H1 (cell line): ENCODE results near the gene CRISPLD2. TPM values are rescaled to one million over a fixed set of nuclear protein-coding genes. Genes with fewer than 3 reads are reported as not detected.

Experiments
- CTCF ChIA-PET: fragments of 300-600 bp; sonication (Branson Sonifier 250); formaldehyde crosslinking; loops from one replicate; lab custom pipeline; 2021; ENCODE audit not compliant: partially characterized antibody; lab: Charles Lee
- POLR2A ChIA-PET: fragments of 300-600 bp; sonication (Branson Sonifier 250); formaldehyde crosslinking; loops from one replicate; lab custom pipeline; 2021; ENCODE audit warnings: inconsistent platforms; ENCODE audit not compliant: partially characterized antibody; lab: Charles Lee
- DNase-seq, 2 experiments: peaks; one replicate each; pipeline versions ENCODE4 v3.0.0 to v3.0.0-alpha.2; 2010 to 2022; ENCODE audit warnings: low spot score in 2 of 2, low read depth in 1 of 2, mixed read lengths in 1 of 2
- FAIRE-seq: peaks from 2 replicates; lab custom pipeline; 2011; peaks lifted over from hg19 to GRCh38; lab: Jason Lieb, UNC
- H2AFZ ChIP-seq: 2 replicates; pipeline ENCODE4 v1.8.1; 2012; ENCODE audit warnings: low read length, inconsistent platforms
- H2AK5ac ChIP-seq: 2 replicates; pipeline ENCODE4 v1.6.1; 2013; ENCODE audit warnings: low read depth, low read length
- H2BK120ac ChIP-seq: replicated peaks from 2 replicates; pipeline ENCODE3; 2013; ENCODE audit warnings: low read depth, low read length, inconsistent platforms
- H2BK12ac ChIP-seq: 2 replicates; pipeline ENCODE4 v1.6.1; 2013; ENCODE audit warnings: low read depth, low read length
- H2BK15ac ChIP-seq: 2 replicates; pipeline ENCODE4 v1.6.1; 2013; ENCODE audit warnings: low read length
- H2BK20ac ChIP-seq: 2 replicates; pipeline ENCODE4 v1.6.1; 2013; ENCODE audit warnings: low read length
- H2BK5ac ChIP-seq: 2 replicates; pipeline ENCODE4 v1.6.1; 2013; ENCODE audit warnings: low read depth, low read length
- H3K14ac ChIP-seq: 2 replicates; pipeline ENCODE4 v1.6.1; 2013; ENCODE audit warnings: inconsistent platforms; ENCODE audit not compliant: insufficient read length
- H3K18ac ChIP-seq: 2 replicates; pipeline ENCODE4 v1.6.1; 2013; ENCODE audit warnings: low read length; ENCODE audit errors: extremely low read depth
- H3K23ac ChIP-seq: 2 replicates; pipeline ENCODE4 v1.6.1; 2013; ENCODE audit warnings: inconsistent platforms; ENCODE audit not compliant: insufficient read length
- H3K23me2 ChIP-seq: 2 replicates; pipeline ENCODE4 v1.6.1; 2013; ENCODE audit warnings: low read depth, low read length
- H3K27ac ChIP-seq: 2 replicates; pipeline ENCODE4 v1.6.1; 2011; ENCODE audit warnings: low read depth, low read length, inconsistent platforms
- H3K27me3 ChIP-seq, 4 experiments: replicated peaks in 1 of 4; 1 replicate in 1 of 4; 2 replicates in 3 of 4; pipeline versions ENCODE4 v1.6.1 to v1.8.1; 2011 to 2013; ENCODE audit warnings: low read length in 3 of 4, mild to moderate bottlenecking in 3 of 4, inconsistent platforms in 2 of 4, mixed read lengths in 2 of 4, moderate library complexity in 1 of 4; ENCODE audit not compliant: control insufficient read depth in 3 of 4, insufficient read depth in 3 of 4; ENCODE audit errors: extremely low read depth in 1 of 4
- H3K36me3 ChIP-seq, 4 experiments: 2 replicates each; pipeline versions ENCODE4 v1.6.1 to v1.8.1; 2011 to 2013; ENCODE audit warnings: mild to moderate bottlenecking in 4 of 4, low read length in 3 of 4, moderate library complexity in 2 of 4, control low read depth in 1 of 4, inconsistent platforms in 1 of 4; ENCODE audit not compliant: insufficient read depth in 4 of 4, control insufficient read depth in 2 of 4
- H3K4ac ChIP-seq: replicated peaks from 2 replicates; pipeline ENCODE3; 2013; ENCODE audit warnings: low read length, low read depth, mixed read lengths, inconsistent platforms; ENCODE audit not compliant: insufficient read length
- H3K4me1 ChIP-seq, 4 experiments: replicated peaks in 1 of 4; 1 replicate in 1 of 4; 2 replicates in 3 of 4; pipeline versions ENCODE4 v1.6.1 to v1.8.1; 2011 to 2013; ENCODE audit warnings: low read length in 3 of 4, inconsistent platforms in 2 of 4, mixed read lengths in 1 of 4; ENCODE audit not compliant: insufficient read depth in 4 of 4, control insufficient read depth in 3 of 4
- H3K4me2 ChIP-seq, 2 experiments: 2 replicates each; pipeline versions ENCODE4 v1.6.1 to v1.8.1; 2011 to 2013; ENCODE audit warnings: low read depth in 2 of 2, low read length in 2 of 2, control low read depth in 1 of 2, inconsistent platforms in 1 of 2, mild to moderate bottlenecking in 1 of 2; ENCODE audit not compliant: insufficient read depth in 1 of 2
- H3K4me3 ChIP-seq, 4 experiments: fragments of 200-600, 300-600 bp in 1 of 4; sonication (generic), shearing (Covaris generic), sonication (Bioruptor Twin) in 1 of 4; 2 replicates each; pipeline versions ENCODE4 v1.5.1 to v1.8.1; 2011 to 2016; ENCODE audit warnings: low read length in 4 of 4, low read depth in 3 of 4, control low read depth in 2 of 4, inconsistent platforms in 2 of 4, mild to moderate bottlenecking in 2 of 4, mixed read lengths in 1 of 4, moderate library complexity in 1 of 4; ENCODE audit not compliant: insufficient read depth in 2 of 4; ENCODE audit errors: extremely low read depth in 1 of 4
- H3K56ac ChIP-seq: replicated peaks from 2 replicates; pipeline ENCODE3; 2013; ENCODE audit warnings: low read depth, mild to moderate bottlenecking, mixed read lengths, low read length, inconsistent platforms; ENCODE audit not compliant: insufficient read length
- H3K79me1 ChIP-seq: 2 replicates; pipeline ENCODE4 v1.6.1; 2013; ENCODE audit warnings: low read depth, low read length, control low read depth
- H3K79me2 ChIP-seq, 2 experiments: 2 replicates each; pipeline versions ENCODE4 v1.6.1 to v1.8.1; 2012 to 2013; ENCODE audit warnings: low read length in 2 of 2, mild to moderate bottlenecking in 2 of 2, inconsistent platforms in 1 of 2; ENCODE audit not compliant: insufficient read depth in 2 of 2, control insufficient read depth in 1 of 2
- H3K9ac ChIP-seq, 4 experiments: replicated peaks in 1 of 4; 1 replicate in 1 of 4; 2 replicates in 3 of 4; pipeline versions ENCODE4 v1.6.1 to v1.8.1; 2011 to 2013; ENCODE audit warnings: low read depth in 3 of 4, low read length in 3 of 4, control low read depth in 2 of 4, mild to moderate bottlenecking in 2 of 4, moderate library complexity in 2 of 4, inconsistent platforms in 1 of 4; ENCODE audit errors: extremely low read depth in 1 of 4
- H3K9me3 ChIP-seq, 2 experiments: 2 replicates each; pipeline versions ENCODE4 v1.6.1 to v1.8.1; 2012 to 2013; ENCODE audit warnings: mild to moderate bottlenecking in 2 of 2, moderate library complexity in 2 of 2, control low read depth in 1 of 2, inconsistent platforms in 1 of 2, low read depth in 1 of 2, low read length in 1 of 2, mixed read lengths in 1 of 2; ENCODE audit not compliant: insufficient read depth in 2 of 2
- H4K20me1 ChIP-seq, 2 experiments: replicated peaks in 1 of 2; 2 replicates each; pipeline versions ENCODE3 to v1.8.1; 2011 to 2013; ENCODE audit warnings: inconsistent platforms in 2 of 2, low read length in 2 of 2, mild to moderate bottlenecking in 1 of 2; ENCODE audit not compliant: insufficient read depth in 2 of 2, control insufficient read depth in 1 of 2
- H4K5ac ChIP-seq: 2 replicates; pipeline ENCODE4 v1.6.1; 2013; ENCODE audit warnings: low read length, low read depth, mixed read lengths, inconsistent platforms; ENCODE audit not compliant: insufficient read length
- H4K8ac ChIP-seq: 2 replicates; pipeline ENCODE4 v1.8.0; 2013; ENCODE audit warnings: mild to moderate bottlenecking, moderate library complexity, low read length, inconsistent platforms; ENCODE audit not compliant: insufficient read depth; ENCODE audit errors: extremely low read depth
- H4K91ac ChIP-seq: replicated peaks from 2 replicates; pipeline ENCODE3; 2013; ENCODE audit warnings: low read length, mixed read lengths, inconsistent platforms; ENCODE audit not compliant: insufficient read length
- ASH2L ChIP-seq: fragments of 200-600, 300-600 bp; sonication (generic); IDR thresholded peaks from one replicate; pipeline ENCODE4 v1.7.1; 2017; ENCODE audit warnings: low read length
- CEBPB ChIP-seq: IDR thresholded peaks from 2 replicates; pipeline ENCODE4 v1.6.1; 2012; ENCODE audit warnings: low read depth, low read length
- EP300 ChIP-seq, 2 experiments: IDR thresholded peaks; 1 replicate in 1 of 2; 2 replicates in 1 of 2; pipeline ENCODE4 v1.6.1; 2011 to 2012; ENCODE audit warnings: low read depth in 2 of 2, low read length in 2 of 2, mild to moderate bottlenecking in 2 of 2, borderline replicate concordance in 1 of 2, inconsistent platforms in 1 of 2, moderate library complexity in 1 of 2
- FOSL1 ChIP-seq: IDR thresholded peaks from 2 replicates; pipeline ENCODE4 v1.6.1; 2011; ENCODE audit warnings: mild to moderate bottlenecking, low read depth, low read length, moderate library complexity; ENCODE audit not compliant: insufficient read depth
- JUND ChIP-seq: IDR thresholded peaks from 2 replicates; pipeline ENCODE4 v1.6.1; 2011; ENCODE audit warnings: mild to moderate bottlenecking, improper control_type of control experiment, low read length
- WGBS, 2 experiments: shearing (Covaris generic) in 1 of 2; methylation state at CpG; one replicate each; pipeline versions ENCODE4 v1.1.6 to v1.1.7; 2013 to 2015; ENCODE audit warnings: low lambda C conversion rate in 2 of 2, mixed read lengths in 2 of 2, inconsistent platforms in 1 of 2, low coverage in 1 of 2, missing lambda C conversion rate in 1 of 2; ENCODE audit not compliant: insufficient replicate concordance in 2 of 2, insufficient coverage in 1 of 2, insufficient read length in 1 of 2; ENCODE audit errors: extremely low coverage in 1 of 2, missing lambda C conversion rate in 1 of 2; 5-methylcytosine and 5-hydroxymethylcytosine counted together
- polyA plus RNA-seq, 7 experiments: library from polyadenylated mRNA; depleted of rRNA in 3 of 7; stranded (reverse) in 5 of 7; unstranded in 2 of 7; fragments of >200 nt in 5 of 7; fragments of 200-250 nt in 2 of 7; gene quantifications; 1 replicate in 5 of 7; 2 replicates in 1 of 7; 4 replicates in 1 of 7; pipeline versions ENCODE4 v1.2.1 to v1.2.3, GENCODE V29; 2011 to 2013; ENCODE audit warnings: missing spikeins in 2 of 7, mixed read lengths in 2 of 7
- total RNA-seq: library from RNA; stranded (reverse); fragmentation: NEBNext Ultra II Directional; extraction: Animal tissue kit (Norgen Biotek cat#: 25700); gene quantifications from 2 replicates; pipeline ENCODE4 v1.2.1, GENCODE V29; 2021

Gene CRISPLD2
- total and polyA plus RNA-seq, 2 of the 8 experiments (the other 6 are each of a cell fraction or from before 2014, with no cell fraction given): 2.7 to 5.1 TPM

GRCh38 chr16:84795329-84796053, 24.3 kb upstream of the CRISPLD2 start:
- H2BK15ac ChIP-seq: no peak overlapping the region
- H3K4ac ChIP-seq: no peak overlapping the region
- no peaks in the 10 kb centered on the region for H3K27me3 ChIP-seq
- no peak overlapping the region for H3K27ac ChIP-seq
- H3K79me1 ChIP-seq: no peaks in the 10 kb centered on the region
- no peak for FAIRE-seq
- H3K79me2 ChIP-seq: no peaks in the 10 kb centered on the region
- no peak for DNase-seq
- H3K4me1 ChIP-seq: peaks cover 0 to 2% (median 0%) of the 10 kb centered on the region in 4 experiments; a peak in 2 of 7 replicates
- no peak for TF ChIP-seq EP300 (IDR thresholded peaks at IDR 0.05; ENCODE audit: borderline replicate concordance in 1 of 2, low read depth in 2 of 2, low read length in 2 of 2)
- no peak for TF ChIP-seq ASH2L
- no peak for TF ChIP-seq FOSL1
- no peak for TF ChIP-seq JUND
- peak; percentile 87 for TF ChIP-seq CEBPB
- TF ChIP-seq, all 59 proteins: peak for 1
- Histone ChIP-seq H3K18ac (no peak overlapping the region), H3K9me3 (no peaks in the 10 kb centered on the region), H4K20me1 (no peaks in the 10 kb centered on the region), H3K56ac (no peak overlapping the region), H2AK5ac (no peak overlapping the region), H3K14ac (no peak overlapping the region), H3K4me3 (no peak overlapping the region), H4K91ac (no peak overlapping the region), H2AFZ (0 out of 2 replicates have a peak overlapping the region, but pooled peaks have one; percentile 26), H3K9ac (no peak overlapping the region; a peak in 2 of 7 replicates), H2BK12ac (no peak overlapping the region), H2BK120ac (no peak overlapping the region), H3K36me3 (no peaks in the 10 kb centered on the region), H3K23me2 (no peaks in the 10 kb centered on the region), H2BK5ac (no peak overlapping the region), H3K23ac (no peak overlapping the region), H4K8ac (peak overlapping the region; percentile 63; the same call in 1 of the 2 replicates), H3K4me2 (no peak overlapping the region), H4K5ac (no peak overlapping the region), H2BK20ac (no peak overlapping the region)
- 88% methylated on average over 22 of the region's 22 CpGs; no CpG with 5 or more reads in 1 of the 2 experiments for WGBS, 2 experiments
- ChIA-PET POLR2A (interaction anchor here (2.1 kb wide), 1 partner anchor 14 kb away, joined by 6 read pairs; no protein-coding TSS in a partner anchor), CTCF (interaction anchor here (0.6 to 1.5 kb wide), 8 partner anchors 38 to 1191 kb away, joined by 3 to 5 read pairs (median 4); no protein-coding TSS in a partner anchor)
